ENCODE results near the gene RAB3C.

DNA sequence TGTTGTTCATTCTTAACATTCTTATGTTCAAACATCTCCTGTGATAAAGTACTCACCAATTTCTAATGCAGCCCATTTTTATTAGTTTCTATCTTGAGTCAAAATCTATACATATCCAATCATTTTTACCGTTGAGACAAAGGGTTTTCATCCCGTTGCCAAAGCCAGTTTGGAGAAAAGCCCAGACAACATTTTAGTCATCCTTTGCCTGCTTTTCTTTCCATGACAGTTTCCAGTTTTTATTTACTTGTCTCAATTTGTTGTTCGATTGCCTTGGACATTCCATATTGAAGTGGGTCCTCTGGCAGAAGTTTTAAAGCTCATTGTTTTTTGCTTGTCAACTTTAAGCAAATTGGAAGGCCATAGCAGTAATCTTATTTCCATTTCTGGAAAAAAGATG lies 123.9 kb downstream of the RAB3C start:
- TF ChIP-seq, protein P1, sequence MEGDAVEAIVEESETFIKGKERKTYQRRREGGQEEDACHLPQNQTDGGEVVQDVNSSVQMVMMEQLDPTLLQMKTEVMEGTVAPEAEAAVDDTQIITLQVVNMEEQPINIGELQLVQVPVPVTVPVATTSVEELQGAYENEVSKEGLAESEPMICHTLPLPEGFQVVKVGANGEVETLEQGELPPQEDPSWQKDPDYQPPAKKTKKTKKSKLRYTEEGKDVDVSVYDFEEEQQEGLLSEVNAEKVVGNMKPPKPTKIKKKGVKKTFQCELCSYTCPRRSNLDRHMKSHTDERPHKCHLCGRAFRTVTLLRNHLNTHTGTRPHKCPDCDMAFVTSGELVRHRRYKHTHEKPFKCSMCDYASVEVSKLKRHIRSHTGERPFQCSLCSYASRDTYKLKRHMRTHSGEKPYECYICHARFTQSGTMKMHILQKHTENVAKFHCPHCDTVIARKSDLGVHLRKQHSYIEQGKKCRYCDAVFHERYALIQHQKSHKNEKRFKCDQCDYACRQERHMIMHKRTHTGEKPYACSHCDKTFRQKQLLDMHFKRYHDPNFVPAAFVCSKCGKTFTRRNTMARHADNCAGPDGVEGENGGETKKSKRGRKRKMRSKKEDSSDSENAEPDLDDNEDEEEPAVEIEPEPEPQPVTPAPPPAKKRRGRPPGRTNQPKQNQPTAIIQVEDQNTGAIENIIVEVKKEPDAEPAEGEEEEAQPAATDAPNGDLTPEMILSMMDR (IDR thresholded peaks at IDR 0.05) = no peak
- TF ChIP-seq EP300 (IDR thresholded peaks at IDR 0.05) (no peak), POLR2A (IDR thresholded peaks at IDR 0.05) (no peak)
